Measurements from ENCODE around the gene OCIAD1.

GRCh38 chr4:48815483-48815882 is 15.4 kb upstream of the OCIAD1 start:
- no peak for TF ChIP-seq POLR2A (IDR thresholded peaks at IDR 0.05)
- TF ChIP-seq CTCF (IDR thresholded peaks at IDR 0.05), result no peak
- TF ChIP-seq EP300 (IDR thresholded peaks at IDR 0.05; ENCODE audit: low read depth), result no peak
- TF ChIP-seq POLR2AphosphoS5 (IDR thresholded peaks at IDR 0.05), result no peak
